Loucy (cell line): ENCODE data around the gene FMNL2.

Experiments
- H2AFZ ChIP-seq: fragments of 200-600 bp; sonication (generic); 2 replicates; pipeline ENCODE4 v1.6.0; 2016; ENCODE audit warnings: antibody characterized with exemption, mild to moderate bottlenecking, low read length, moderate library complexity
- H3F3A ChIP-seq: fragments of 200-600 bp; 2 replicates; pipeline ENCODE4 v1.6.0; 2016; ENCODE audit warnings: antibody characterized with exemption, low read depth, mild to moderate bottlenecking
- H3K27me3 ChIP-seq: fragments of 200-600 bp; sonication (generic); 2 replicates; pipeline ENCODE4 v1.6.1; 2014; ENCODE audit warnings: low read length, mild to moderate bottlenecking; ENCODE audit not compliant: insufficient read depth, poor library complexity, severe bottlenecking
- H3K36me3 ChIP-seq: fragments of 200-600 bp; sonication (generic); 2 replicates; pipeline ENCODE4 v1.6.1; 2016; ENCODE audit warnings: low read length; ENCODE audit not compliant: insufficient read depth
- H3K4me1 ChIP-seq: fragments of 200-600 bp; sonication (generic); 2 replicates; pipeline ENCODE4 v1.5.1; 2014; ENCODE audit warnings: low read length, mild to moderate bottlenecking; ENCODE audit not compliant: insufficient read depth, poor library complexity, severe bottlenecking
- H3K4me2 ChIP-seq: fragments of 200-600 bp; sonication (generic); 2 replicates; pipeline ENCODE4 v1.6.0; 2014; ENCODE audit warnings: antibody characterized with exemption, low read length, low read depth, mild to moderate bottlenecking; ENCODE audit not compliant: poor library complexity, severe bottlenecking
- H3K4me3 ChIP-seq: fragments of 200-600 bp; sonication (generic); 2 replicates; pipeline ENCODE4 v1.5.1; 2014; ENCODE audit warnings: low read length, mild to moderate bottlenecking, mixed read lengths; ENCODE audit not compliant: poor library complexity, severe bottlenecking
- H3K79me2 ChIP-seq: fragments of 200-600 bp; sonication (generic); 2 replicates; pipeline ENCODE4 v1.6.1; 2014; ENCODE audit warnings: low read length; ENCODE audit not compliant: insufficient read depth
- H3K9ac ChIP-seq: fragments of 200-600 bp; sonication (generic); 2 replicates; pipeline ENCODE4 v1.6.0; 2014; ENCODE audit warnings: mild to moderate bottlenecking, low read depth, low read length, moderate library complexity; ENCODE audit not compliant: poor library complexity, severe bottlenecking
- H3K9me2 ChIP-seq: fragments of 200-600 bp; sonication (generic); replicated peaks from 2 replicates; pipeline ENCODE4 v1.6.1; 2016; ENCODE audit warnings: low read depth, low read length, mixed read lengths
- H3K9me3 ChIP-seq: fragments of 200-600 bp; sonication (generic); 2 replicates; pipeline ENCODE4 v1.6.1; 2014; ENCODE audit warnings: mild to moderate bottlenecking, antibody characterized with exemption, low read length, low read depth; ENCODE audit not compliant: insufficient read depth
- H4K20me1 ChIP-seq: fragments of 200-600 bp; sonication (generic); 2 replicates; pipeline ENCODE4 v1.6.0; 2014; ENCODE audit warnings: antibody characterized with exemption, low read length, mild to moderate bottlenecking; ENCODE audit not compliant: insufficient read depth, poor library complexity, severe bottlenecking
- CTCF ChIP-seq: fragments of 200-600 bp; sonication (generic); conservative IDR thresholded peaks from 2 replicates; pipeline ENCODE4 v1.5.1; 2014; ENCODE audit warnings: mild to moderate bottlenecking, antibody characterized with exemption, low read length
- EZH2phosphoT487 ChIP-seq: fragments of 200-600 bp; IDR thresholded peaks from 2 replicates; pipeline ENCODE4 v1.6.1; 2018; ENCODE audit warnings: antibody characterized with exemption, mild to moderate bottlenecking, moderate library complexity, borderline replicate concordance

The FMNL2 gene

GRCh38 chr2:152486737-152487400 is 151.9 kb downstream of the FMNL2 start:
- Histone ChIP-seq H3K9me2 (no peaks in the 10 kb centered on the region), H3K4me2 (no peak overlapping the region), H3K27me3 (no peaks in the 10 kb centered on the region), H3K9ac (no peak overlapping the region), H3K79me2 (no peaks in the 10 kb centered on the region), H3F3A (no peaks in the 10 kb centered on the region), H2AFZ (no peak overlapping the region), H3K36me3 (no peaks in the 10 kb centered on the region), H3K4me3 (no peak overlapping the region), H4K20me1 (no peaks in the 10 kb centered on the region), H3K9me3 (no peaks in the 10 kb centered on the region), H3K4me1 (no peaks in the 10 kb centered on the region)
- TF ChIP-seq CTCF (no peak), EZH2phosphoT487 (no peak)

DNA sequence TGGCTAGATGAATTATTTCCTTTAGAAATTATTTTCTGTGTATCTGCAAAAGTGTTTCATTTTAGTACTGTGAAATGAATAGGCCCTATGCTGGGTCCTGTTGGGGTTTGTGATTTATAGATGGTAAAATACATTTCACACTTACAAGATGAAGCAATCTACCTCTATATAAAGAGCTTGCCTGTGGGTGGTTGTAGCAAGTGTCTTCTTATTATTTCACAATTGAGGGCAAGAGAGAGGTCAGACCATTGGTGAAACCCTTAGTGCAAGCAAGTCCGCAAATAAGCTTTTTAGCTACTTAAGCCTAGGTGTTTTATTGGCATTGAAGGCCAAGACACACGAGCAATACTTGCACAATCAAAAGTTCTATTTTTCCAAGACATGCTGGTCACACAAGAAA is 153.1 kb downstream of the FMNL2 start:
- Histone ChIP-seq H3F3A (no peaks in the 10 kb centered on the region), H2AFZ (no peak overlapping the region), H3K4me3 (no peak overlapping the region), H3K9me3 (no peaks in the 10 kb centered on the region), H3K9ac (no peak overlapping the region), H4K20me1 (no peaks in the 10 kb centered on the region), H3K36me3 (no peaks in the 10 kb centered on the region), H3K9me2 (no peaks in the 10 kb centered on the region), H3K79me2 (no peaks in the 10 kb centered on the region), H3K4me2 (no peak overlapping the region), H3K27me3 (no peaks in the 10 kb centered on the region), H3K4me1 (no peaks in the 10 kb centered on the region)
- TF ChIP-seq EZH2phosphoT487 (no peak), CTCF (no peak)

- Histone ChIP-seq H3K4me3 (no peak overlapping the region), H3K27me3 (no peaks in the 10 kb centered on the region), H2AFZ (no peak overlapping the region), H3F3A (no peaks in the 10 kb centered on the region), H3K79me2 (no peaks in the 10 kb centered on the region), H3K4me1 (no peaks in the 10 kb centered on the region), H3K9ac (no peak overlapping the region), H3K36me3 (no peaks in the 10 kb centered on the region), H3K9me2 (no peaks in the 10 kb centered on the region), H3K9me3 (no peaks in the 10 kb centered on the region), H4K20me1 (no peaks in the 10 kb centered on the region), H3K4me2 (no peak overlapping the region)
- TF ChIP-seq CTCF (no peak), EZH2phosphoT487 (no peak)
Observed at GRCh38 chr2:152489364-152489763, 154.4 kb downstream of the FMNL2 start.
